MM.1S (cell line): ENCODE results near the gene C9orf57.

ENCODE experiments used
- DNase-seq: peaks from one replicate; pipeline ENCODE4 v3.0.0-alpha.2; 2015
- H2AFZ ChIP-seq: fragments of 300-600 bp; sonication (generic); 2 replicates; pipeline ENCODE4 v1.6.0; 2016; ENCODE audit warnings: antibody characterized with exemption, low read length
- H3F3A ChIP-seq: fragments of 300-600 bp; sonication (generic); 2 replicates; pipeline ENCODE4 v1.6.1; 2016; ENCODE audit warnings: mild to moderate bottlenecking, antibody characterized with exemption, low read length, moderate library complexity, mixed read lengths; ENCODE audit not compliant: insufficient read depth
- H3K27ac ChIP-seq: fragments of 300-600 bp; sonication (generic); 2 replicates; pipeline ENCODE4 v1.5.1; 2016; ENCODE audit warnings: mild to moderate bottlenecking, low read length
- H3K27me3 ChIP-seq: fragments of 300-600 bp; sonication (generic); replicated peaks from 2 replicates; pipeline ENCODE4 v1.6.0; 2016; ENCODE audit warnings: low read length; ENCODE audit not compliant: insufficient read depth
- H3K36me3 ChIP-seq: fragments of 300-600 bp; sonication (generic); replicated peaks from 2 replicates; pipeline ENCODE4 v1.6.1; 2016; ENCODE audit warnings: mild to moderate bottlenecking, low read length, mixed read lengths; ENCODE audit not compliant: insufficient read depth
- H3K4me1 ChIP-seq: fragments of 300-600 bp; sonication (generic); 2 replicates; pipeline ENCODE4 v1.6.1; 2016; ENCODE audit warnings: low read length, mixed read lengths
- H3K4me2 ChIP-seq: fragments of 300-600 bp; sonication (generic); 2 replicates; pipeline ENCODE4 v1.6.0; 2016; ENCODE audit warnings: low read depth, low read length
- H3K4me3 ChIP-seq: fragments of 300-600 bp; sonication (generic); 2 replicates; pipeline ENCODE4 v1.5.1; 2016; ENCODE audit warnings: low read length, mixed read lengths
- H3K79me2 ChIP-seq: fragments of 300-600 bp; sonication (generic); 2 replicates; pipeline ENCODE4 v1.6.1; 2016; ENCODE audit warnings: mixed run types, low read length, mixed read lengths
- H3K9ac ChIP-seq: fragments of 300-600 bp; sonication (generic); 2 replicates; pipeline ENCODE4 v1.6.1; 2016; ENCODE audit warnings: low read length, mixed read lengths
- H3K9me2 ChIP-seq: fragments of 300-600 bp; sonication (generic); replicated peaks from 2 replicates; pipeline ENCODE4 v1.6.1; 2016; ENCODE audit warnings: mild to moderate bottlenecking, low read length, mixed read lengths; ENCODE audit not compliant: insufficient read depth
- H3K9me3 ChIP-seq: fragments of 300-600 bp; sonication (generic); replicated peaks from 2 replicates; pipeline ENCODE4 v1.6.1; 2016; ENCODE audit warnings: mild to moderate bottlenecking, low read length, mixed read lengths; ENCODE audit not compliant: insufficient read depth
- H4K20me1 ChIP-seq: fragments of 300-600 bp; sonication (generic); 2 replicates; pipeline ENCODE4 v1.6.1; 2016; ENCODE audit warnings: mild to moderate bottlenecking, low read length, moderate library complexity, mixed read lengths; ENCODE audit not compliant: insufficient read depth
- CTCF ChIP-seq: fragments of 300-600 bp; sonication (generic); IDR thresholded peaks from 2 replicates; pipeline ENCODE4 v1.5.1; 2016; ENCODE audit warnings: antibody characterized with exemption, low read length, mixed read lengths
- EZH2 ChIP-seq: fragments of 300-600 bp; sonication (generic); optimal IDR thresholded peaks from 2 replicates; pipeline ENCODE3; 2017; ENCODE audit warnings: low read depth, mild to moderate bottlenecking, antibody characterized with exemption, low read length, mixed read lengths
- EZH2phosphoT487 ChIP-seq: fragments of 300-600 bp; sonication (generic); IDR thresholded peaks from 2 replicates; pipeline ENCODE4 v1.6.1; 2018; ENCODE audit warnings: antibody characterized with exemption, low read length

Gene C9orf57

GRCh38 chr9:72052122-72052521 is 8.3 kb downstream of the C9orf57 start:
- DNase-seq = no peak
- Histone ChIP-seq H3F3A (no peaks in the 10 kb centered on the region), H3K27me3 (no peaks in the 10 kb centered on the region), H3K27ac (no peak overlapping the region), H3K4me3 (no peak overlapping the region), H2AFZ (no peak overlapping the region), H4K20me1 (no peaks in the 10 kb centered on the region), H3K36me3 (no peaks in the 10 kb centered on the region), H3K9me2 (no peaks in the 10 kb centered on the region), H3K9me3 (no peaks in the 10 kb centered on the region), H3K79me2 (no peaks in the 10 kb centered on the region), H3K9ac (no peak overlapping the region), H3K4me1 (no peaks in the 10 kb centered on the region), H3K4me2 (no peak overlapping the region)
- TF ChIP-seq EZH2 = no peak
- TF ChIP-seq EZH2phosphoT487 = no peak
- TF ChIP-seq CTCF = no peak

- DNase-seq = no peak
- H3K4me2 ChIP-seq = no peak overlapping the region
- H3K27me3 ChIP-seq = no peaks in the 10 kb centered on the region
- TF ChIP-seq CTCF = no peak
- TF ChIP-seq EZH2 = no peak
- TF ChIP-seq EZH2phosphoT487 = no peak
- H3K9me3 ChIP-seq = no peaks in the 10 kb centered on the region
- no peak overlapping the region for H3K4me3 ChIP-seq
- no peaks in the 10 kb centered on the region for H3F3A ChIP-seq
- H3K79me2 ChIP-seq = no peaks in the 10 kb centered on the region
- no peaks in the 10 kb centered on the region for H3K9me2 ChIP-seq
- H3K9ac ChIP-seq = no peak overlapping the region
- no peaks in the 10 kb centered on the region for H3K36me3 ChIP-seq
- no peaks in the 10 kb centered on the region for H4K20me1 ChIP-seq
- H2AFZ ChIP-seq = no peak overlapping the region
- no peak overlapping the region for H3K27ac ChIP-seq
- no peaks in the 10 kb centered on the region for H3K4me1 ChIP-seq
These were observed 11.6 kb downstream of the C9orf57 start for GRCh38 chr9:72048850-72049249.

GRCh38 chr9:72046630-72047456 is 13.6 kb downstream of the C9orf57 start:
- Histone ChIP-seq H3K4me2 (no peak overlapping the region), H3K9ac (no peak overlapping the region), H3K27me3 (no peaks in the 10 kb centered on the region), H3K4me1 (no peaks in the 10 kb centered on the region), H3K36me3 (no peaks in the 10 kb centered on the region), H3F3A (no peaks in the 10 kb centered on the region), H2AFZ (no peak overlapping the region), H3K9me3 (no peaks in the 10 kb centered on the region), H3K27ac (no peak overlapping the region), H3K4me3 (no peak overlapping the region), H3K79me2 (no peaks in the 10 kb centered on the region), H4K20me1 (no peaks in the 10 kb centered on the region), H3K9me2 (no peaks in the 10 kb centered on the region)
- TF ChIP-seq EZH2phosphoT487 (no peak), CTCF (no peak), EZH2 (no peak)
- no peak for DNase-seq
